HG03025 (cell line): ENCODE measurements around the gene PRKD3.

Experiments
- ATAC-seq: cut with Tn5 transposase; IDR thresholded peaks from one replicate; pipeline ENCODE4 v1.9.1; 2021; ENCODE audit warnings: mild to moderate bottlenecking, moderate library complexity; ENCODE audit not compliant: unreplicated experiment, low FRiP score

Gene PRKD3

GRCh38 chr2:37324786-37325624 is at the start of gene PRKD3:
TSS of gene PRKD3 (minus strand) at chr2:37324833. CDS start at chr2:37316524, 8,309 bp downstream.
- peak; percentile 65 for ATAC-seq

GRCh38 chr2:37372000-37372399 is 47.4 kb upstream of the PRKD3 start:
- ATAC-seq: no peak

- ATAC-seq: no peak
These were observed 46.0 kb upstream of the PRKD3 start for GRCh38 chr2:37370666-37371065.

- no peak for ATAC-seq
These were observed 43.4 kb upstream of the PRKD3 start for GRCh38 chr2:37367984-37368383.

GRCh38 chr2:37367310-37367709 is 42.7 kb upstream of the PRKD3 start:
- ATAC-seq: no peak

- ATAC-seq: no peak
These were observed 42.1 kb upstream of the PRKD3 start for GRCh38 chr2:37366773-37367172.

- ATAC-seq: no peak
These were observed 41.0 kb upstream of the PRKD3 start for GRCh38 chr2:37365669-37366068.

- no peak for ATAC-seq
These were observed 39.7 kb upstream of the PRKD3 start for GRCh38 chr2:37364351-37364750.

GRCh38 chr2:37361994-37362698 is 37.5 kb upstream of the PRKD3 start:
- ATAC-seq: no peak

- no peak for ATAC-seq
These were observed 36.7 kb upstream of the PRKD3 start for GRCh38 chr2:37361216-37361815.

- ATAC-seq: no peak
These were observed 33.8 kb upstream of the PRKD3 start for GRCh38 chr2:37358466-37358865.

- no peak for ATAC-seq
These were observed 32.9 kb upstream of the PRKD3 start for GRCh38 chr2:37357530-37357929.

- no peak for ATAC-seq
These were observed 32.4 kb upstream of the PRKD3 start for GRCh38 chr2:37357069-37357468.

GRCh38 chr2:37356299-37356698 is 31.7 kb upstream of the PRKD3 start:
- no peak for ATAC-seq

GRCh38 chr2:37355735-37356134 is 31.1 kb upstream of the PRKD3 start:
- ATAC-seq: no peak

- no peak for ATAC-seq
These were observed 29.9 kb upstream of the PRKD3 start for GRCh38 chr2:37354531-37354930.

- no peak for ATAC-seq
These were observed 25.4 kb upstream of the PRKD3 start for GRCh38 chr2:37350034-37350433.

- no peak for ATAC-seq
These were observed 24.7 kb upstream of the PRKD3 start for GRCh38 chr2:37349231-37349860.

GRCh38 chr2:37348155-37348554 is 23.5 kb upstream of the PRKD3 start:
- no peak for ATAC-seq

- no peak for ATAC-seq
These were observed 20.1 kb upstream of the PRKD3 start, which contains the start of gene QPCT for GRCh38 chr2:37344453-37345361. TSS of gene QPCT (plus strand) at chr2:37344630. CDS start at chr2:37344732, 102 bp downstream.
